GM12891 (cell line): ENCODE results near the gene ZNF253.

Experiments
- POLR2A ChIP-seq: IDR thresholded peaks from 2 replicates; pipeline ENCODE4 v1.6.1; 2011; ENCODE audit warnings: low read depth, low read length, control low read depth
- POLR2AphosphoS5 ChIP-seq: IDR thresholded peaks from 2 replicates; pipeline ENCODE4 v1.6.1; 2011; ENCODE audit warnings: low read depth, low read length, control low read depth

DNA sequence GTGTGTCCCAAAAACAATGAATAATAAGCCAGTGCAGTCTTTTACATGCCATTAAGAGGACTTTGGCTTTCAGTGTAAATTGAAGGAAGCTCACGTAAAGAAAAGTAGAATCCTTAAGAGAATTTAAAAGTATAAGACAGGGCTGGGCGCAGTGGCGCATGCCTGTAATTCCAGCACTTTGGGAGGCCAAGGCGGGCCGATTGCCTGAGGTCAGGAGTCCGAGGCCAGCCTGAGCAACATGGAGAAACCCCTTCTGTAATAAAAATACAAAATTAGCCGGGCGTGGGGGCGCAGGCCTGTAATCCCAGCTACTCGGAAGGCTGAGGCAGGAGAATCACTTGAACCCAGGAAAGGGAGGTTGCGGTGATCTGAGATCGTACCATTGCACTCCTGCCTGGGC, 17.9 kb upstream of the ZNF253 start:
- TF ChIP-seq POLR2A = no peak
- no peak for TF ChIP-seq POLR2AphosphoS5
